Epithelial cell of prostate (primary cell): ENCODE data around the gene OR52L1.

Source experiments
- DNase-seq: peaks from one replicate; pipeline ENCODE4 v3.0.0-alpha.2; 2011; ENCODE audit warnings: low read depth, low spot score
- H3K27ac ChIP-seq: fragments of 450-650 bp; 2 replicates; pipeline ENCODE4 v1.5.1; 2017; ENCODE audit warnings: mild to moderate bottlenecking

OR52L1 gene

DNA sequence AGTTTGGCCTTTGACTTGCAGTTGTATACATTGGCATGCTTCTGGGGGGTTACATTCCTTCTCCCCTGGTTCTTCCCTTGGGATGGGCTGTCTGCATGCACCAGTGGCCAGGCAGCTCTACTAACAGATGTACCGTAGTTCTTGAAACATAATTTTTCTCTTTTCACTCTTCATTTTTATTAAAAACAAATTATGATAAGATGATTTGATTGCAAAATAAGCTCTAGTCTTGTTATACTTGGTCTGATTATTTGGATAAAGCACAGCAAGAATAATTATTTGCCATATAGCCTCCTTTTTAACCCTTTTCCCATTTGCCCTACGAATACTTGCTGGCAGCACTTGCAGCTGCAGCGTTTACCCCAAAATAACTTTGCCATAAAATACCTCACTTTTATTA lies 31.2 kb downstream of the OR52L1 start:
- no peak overlapping the region for H3K27ac ChIP-seq
- DNase-seq: no peak

DNA sequence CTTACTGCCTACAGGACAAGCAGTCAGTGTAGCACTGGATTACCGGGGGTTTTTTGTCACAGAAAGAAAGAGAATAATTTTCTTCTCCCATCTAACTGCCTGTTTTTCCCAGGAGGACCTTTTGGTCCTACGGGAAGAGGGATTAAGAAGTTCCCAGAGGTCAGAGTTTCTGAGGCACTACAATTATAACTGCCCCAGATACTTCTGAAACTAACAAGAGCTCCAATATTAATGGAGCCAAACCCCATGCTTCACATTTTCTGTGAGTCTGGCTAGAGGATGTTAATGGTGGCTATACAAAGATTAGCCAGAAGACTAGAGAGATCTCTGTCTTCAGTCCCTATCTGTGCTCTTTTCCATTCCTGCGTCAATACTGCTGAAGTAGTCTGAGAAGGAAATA lies 44.8 kb downstream of the OR52L1 start, which contains the start of gene OR56A3:
Gene OR56A3 (plus strand): TSS at position 301 of the 400 bp plus-strand sequence. CDS start 5,096 bp downstream, outside the sequence.
- DNase-seq: no peak
- no peak within 1 kb of the TSS for H3K27ac ChIP-seq

DNA sequence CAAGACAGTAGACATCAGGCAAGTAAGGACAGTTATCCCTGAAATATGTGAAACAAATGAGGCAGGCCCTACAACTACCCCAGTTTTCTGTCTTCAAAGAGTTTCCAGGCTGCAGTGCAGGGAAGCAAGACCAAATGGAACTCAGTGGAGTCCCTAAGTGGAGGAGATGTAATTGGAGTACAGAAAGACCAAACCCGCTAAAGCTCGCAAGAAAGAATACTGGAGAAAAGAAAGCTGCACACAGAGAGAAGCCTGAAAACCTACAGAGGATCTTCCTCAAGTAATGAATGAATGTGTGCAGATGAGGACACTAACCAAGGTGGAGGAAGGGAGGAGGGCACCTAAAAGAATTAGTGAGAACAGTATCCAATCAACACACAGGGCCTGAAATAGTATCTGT lies 46.0 kb downstream of the OR52L1 start:
- H3K27ac ChIP-seq: no peak overlapping the region
- no peak for DNase-seq

DNA sequence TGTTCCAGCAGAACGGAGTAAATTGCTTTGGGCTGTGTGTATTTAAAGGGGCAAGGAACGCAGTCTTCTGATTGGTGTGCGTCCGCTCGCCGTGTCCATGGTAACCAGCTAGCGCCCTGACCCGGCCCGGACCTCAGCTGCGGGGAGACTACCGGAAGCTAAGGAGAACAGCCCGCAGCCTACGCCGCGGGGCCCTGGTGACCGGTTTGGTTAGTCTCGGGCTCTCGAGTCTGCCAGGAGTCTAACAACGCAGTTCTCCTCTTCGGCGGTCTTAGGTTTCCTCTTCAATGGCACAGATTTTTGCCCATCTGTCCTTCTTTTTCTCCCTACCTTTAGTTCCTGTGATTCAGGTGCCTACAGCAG lies 48.2 kb downstream of the OR52L1 start:
- no peak for DNase-seq
- no peak overlapping the region for H3K27ac ChIP-seq

DNA sequence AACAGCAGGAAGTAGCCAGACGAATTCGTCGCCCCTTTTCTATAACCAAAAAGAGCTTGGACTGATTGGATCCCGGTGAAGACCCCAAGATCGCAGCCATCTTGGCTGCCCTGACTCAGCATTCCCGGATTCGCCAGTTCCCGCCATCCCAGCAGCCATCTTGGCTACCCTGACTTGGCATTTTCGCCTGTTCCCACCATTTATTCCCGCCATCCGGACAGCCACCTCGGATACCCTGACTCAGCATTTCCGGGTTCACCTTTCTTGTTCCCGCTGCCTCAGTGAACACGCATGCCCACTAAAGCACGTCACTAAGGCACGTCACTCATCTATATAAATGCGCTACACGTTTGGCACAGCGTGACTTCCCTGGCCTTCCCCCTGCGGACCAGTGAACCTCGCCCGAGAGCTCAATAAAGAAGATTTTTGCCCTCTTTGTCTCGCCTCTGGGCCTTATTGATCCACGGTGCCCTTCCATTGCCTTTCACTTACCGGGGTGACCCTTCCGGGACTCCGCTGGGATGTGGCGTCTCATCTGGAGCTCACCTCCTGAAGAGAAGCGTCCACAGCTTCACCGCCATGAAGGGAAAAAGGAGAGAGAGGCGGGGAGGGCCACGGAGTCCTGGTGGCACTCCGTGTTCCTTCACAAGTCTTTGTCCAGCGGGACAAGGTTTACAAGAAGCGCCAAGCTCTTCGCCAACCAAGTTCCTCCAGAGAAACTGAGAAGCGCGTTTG lies 48.8 kb downstream of the OR52L1 start:
- DNase-seq: no peak
- H3K27ac ChIP-seq: no peak overlapping the region
